ENCODE results near the gene CAMK2G.
"Not testable (repeated sequence)": the region's sequence is repeated elsewhere in the genome, so short reads cannot be mapped to it uniquely, and the experiment has no call there.

CAMK2G gene

DNA sequence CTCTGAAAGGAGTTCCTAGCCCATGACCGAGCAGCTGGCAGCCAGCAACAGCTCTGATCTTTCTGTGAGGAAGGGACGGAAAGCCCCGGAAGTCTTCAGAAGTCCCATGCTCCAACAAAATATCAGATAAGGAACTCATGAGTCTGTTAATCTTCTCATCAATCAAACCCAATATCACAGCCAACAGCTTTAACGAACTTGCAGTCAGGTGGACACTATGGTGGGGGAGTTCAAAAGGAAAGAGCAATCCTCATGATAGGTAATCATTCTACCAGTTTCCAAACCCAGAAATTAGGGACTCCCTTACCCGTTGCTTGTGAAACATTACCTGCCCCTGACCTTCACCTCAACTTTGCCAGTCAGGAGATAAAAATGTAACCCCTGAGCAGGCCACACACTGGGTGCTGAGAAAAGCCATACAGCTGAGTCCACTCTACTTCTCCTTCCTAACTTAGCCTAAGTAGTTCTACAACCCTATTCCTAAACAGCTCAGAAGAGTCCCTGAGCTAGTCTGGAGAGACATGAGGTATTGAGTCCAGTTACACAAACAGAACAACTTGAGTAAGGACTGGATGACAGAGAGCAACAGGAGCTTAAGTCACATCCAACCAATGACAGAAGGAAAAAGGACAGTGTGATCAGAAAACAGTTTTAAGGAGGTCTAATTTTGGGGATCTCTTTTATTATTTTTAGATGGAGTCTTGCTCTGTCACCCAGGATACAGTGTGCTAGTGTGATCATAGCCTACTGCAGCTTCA, 65.1 kb downstream of the CAMK2G start:
- DNase-seq, result no peak

DNA sequence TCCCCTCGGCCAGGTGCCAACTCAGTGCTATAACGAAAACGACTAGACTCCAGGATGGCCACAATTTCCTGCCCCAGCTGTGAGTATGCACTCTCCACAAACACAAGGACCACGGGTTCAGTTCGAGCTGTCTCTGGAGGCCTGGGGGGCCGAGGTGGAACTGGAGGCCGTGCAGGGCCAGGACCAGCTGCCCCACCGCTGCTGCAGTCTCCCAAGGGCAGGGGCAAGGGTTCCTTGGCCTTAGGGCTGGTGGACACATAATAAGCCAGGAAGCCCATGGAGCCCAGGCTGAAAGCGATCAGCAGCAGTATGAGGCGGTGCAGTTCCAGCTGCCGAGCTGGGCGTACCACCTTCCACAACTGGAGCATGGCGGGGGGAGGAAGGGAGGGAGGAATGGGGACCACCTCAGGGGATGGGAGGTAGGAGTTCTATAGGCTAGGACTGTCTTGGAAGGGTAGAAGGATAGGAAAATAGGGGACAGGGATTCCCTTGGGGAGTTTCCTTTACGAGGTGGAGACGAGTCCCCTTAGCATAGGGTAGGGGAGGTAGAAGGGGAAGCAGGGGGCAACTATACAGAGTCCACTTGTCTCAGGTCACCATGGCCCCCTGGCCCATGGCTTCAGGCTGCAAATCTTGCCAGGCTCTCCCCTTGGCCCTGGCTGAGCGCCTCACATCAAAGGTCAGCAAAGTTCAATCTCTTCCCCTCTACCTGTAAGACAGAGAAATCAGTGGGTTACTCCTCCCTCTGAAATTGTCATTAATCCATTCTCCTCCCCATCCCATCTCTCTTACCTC, 66.1 kb downstream of the CAMK2G start:
- DNase-seq, result no peak

- DNase-seq, result no peak
Measured at GRCh38 chr10:73807471-73807870, 66.9 kb downstream of the CAMK2G start.

- DNase-seq, result no peak
Measured at GRCh38 chr10:73806176-73806950, 68.0 kb downstream of the CAMK2G start.

GRCh38 chr10:73803680-73804286, 70.6 kb downstream of the CAMK2G start:
- no peak for DNase-seq

DNA sequence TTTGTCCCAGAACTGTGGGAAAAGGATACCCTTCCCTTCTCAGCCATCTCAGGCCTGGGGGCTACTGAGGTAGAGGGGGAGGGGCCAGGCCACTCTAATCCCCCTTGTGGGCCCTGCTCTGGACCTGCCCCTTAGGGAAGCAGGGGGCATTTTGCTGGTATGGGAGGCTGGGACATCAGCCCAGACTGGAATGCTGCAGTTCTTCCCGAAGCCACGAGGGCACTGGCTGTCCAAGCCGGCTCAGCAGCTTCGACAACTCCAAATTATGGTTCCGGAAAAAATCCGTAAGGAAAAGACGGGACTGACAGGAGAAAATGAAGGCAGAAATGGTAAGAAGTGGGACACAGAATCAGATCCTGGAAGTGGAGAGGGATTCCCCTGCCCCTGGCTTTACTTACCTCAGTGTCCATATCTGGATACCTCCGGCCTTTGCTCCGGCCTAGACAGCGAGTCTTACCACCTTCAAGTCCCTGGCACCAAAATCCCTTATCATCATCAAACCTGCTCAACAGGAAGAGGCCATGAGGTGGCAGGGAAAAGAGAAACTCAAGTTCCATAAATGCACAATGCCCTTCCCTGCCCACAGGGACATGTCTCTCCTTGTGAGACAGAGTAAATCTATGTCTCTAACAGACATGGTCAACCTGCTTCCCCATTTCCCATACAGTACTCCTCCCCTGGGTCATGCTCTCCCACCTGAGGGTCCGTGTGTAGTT, 71.9 kb downstream of the CAMK2G start:
- no peak for DNase-seq

GRCh38 chr10:73801253-73801590, 73.1 kb downstream of the CAMK2G start:
- DNase-seq, result no peak

DNA sequence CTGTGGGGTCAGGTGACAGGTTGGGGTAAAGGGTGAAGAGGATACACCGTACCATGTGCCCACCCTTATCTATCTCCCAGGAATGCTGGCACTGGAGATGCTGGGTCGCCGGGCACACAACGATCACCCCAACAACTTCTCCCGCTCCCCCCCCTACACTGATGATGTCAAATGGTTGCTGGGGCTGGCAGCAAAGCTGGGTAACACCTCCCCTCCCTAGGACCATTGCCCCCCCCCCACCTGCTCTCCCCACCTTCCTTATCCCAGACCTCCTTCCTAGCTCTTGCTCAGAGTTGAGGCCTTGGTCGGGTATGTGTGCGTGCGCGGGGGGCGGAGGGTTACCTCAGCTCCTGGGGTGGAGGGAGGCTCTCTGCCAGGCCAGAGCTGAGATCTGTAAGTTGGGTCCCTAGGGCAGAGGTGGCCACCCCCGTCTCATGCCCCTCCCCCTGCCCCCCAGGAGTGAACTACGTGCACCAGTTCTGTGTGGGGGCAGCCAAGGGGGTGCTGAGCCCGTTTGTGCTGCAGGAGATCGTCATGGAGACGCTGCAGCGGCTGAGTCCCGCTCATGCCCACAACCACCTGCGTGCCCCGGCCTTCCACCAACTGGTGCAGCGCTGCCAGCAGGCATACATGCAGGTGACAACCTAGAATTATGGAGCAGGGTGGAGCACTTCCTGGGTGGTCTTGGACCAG, 73.6 kb downstream of the CAMK2G start:
- DNase-seq, result no peak

- no peak for DNase-seq
Measured at GRCh38 chr10:73799899-73800559, 74.3 kb downstream of the CAMK2G start.

GRCh38 chr10:73798927-73799560, 75.3 kb downstream of the CAMK2G start:
- DNase-seq, result no peak

DNA sequence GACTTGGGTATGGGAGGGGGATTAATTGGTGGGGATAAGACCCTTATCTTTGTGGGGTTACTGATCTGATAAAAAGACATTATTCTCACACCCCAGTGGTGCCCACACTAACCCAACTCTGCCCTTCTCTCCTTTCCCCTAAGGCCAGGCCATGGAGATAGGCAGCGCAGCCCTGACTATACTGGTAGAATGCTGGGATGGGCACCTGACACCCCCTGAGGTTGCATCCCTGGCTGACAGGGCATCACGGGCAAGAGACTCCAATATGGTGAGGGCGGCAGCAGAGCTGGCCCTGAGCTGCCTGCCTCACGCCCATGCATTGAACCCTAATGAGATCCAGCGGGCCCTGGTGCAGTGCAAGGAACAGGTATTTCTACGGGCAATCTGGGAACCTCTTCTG, 76.3 kb downstream of the CAMK2G start:
- no peak for DNase-seq

- DNase-seq, result no peak
Measured at GRCh38 chr10:73797324-73798025, 76.9 kb downstream of the CAMK2G start.

- DNase-seq, result no peak
Measured at GRCh38 chr10:73796766-73797165, 77.6 kb downstream of the CAMK2G start.

DNA sequence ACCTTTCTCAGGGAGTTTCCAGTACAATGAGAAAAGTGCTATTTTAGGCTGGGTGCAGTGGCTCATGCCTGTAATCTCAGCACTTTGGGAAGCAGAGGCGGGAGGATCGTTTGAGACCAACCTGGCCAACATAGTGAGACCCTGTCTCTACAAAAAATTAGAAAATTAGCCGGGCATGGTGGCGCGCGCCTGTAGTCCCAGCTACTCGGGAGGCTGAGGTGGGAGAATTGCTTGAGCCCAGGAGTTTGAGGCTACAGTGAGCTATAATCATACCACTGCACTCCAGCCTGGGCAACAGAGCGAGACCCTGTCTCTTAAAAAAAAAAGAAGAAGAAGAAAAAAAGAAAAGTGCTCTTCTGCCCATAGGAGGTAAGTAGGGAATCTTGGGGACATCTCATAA, 78.3 kb downstream of the CAMK2G start:
- not testable (repeated sequence) for DNase-seq

GRCh38 chr10:73795491-73795890, 78.9 kb downstream of the CAMK2G start:
- DNase-seq, result not testable (repeated sequence)

- DNase-seq, result no peak
Measured at GRCh38 chr10:73793456-73793855, 80.9 kb downstream of the CAMK2G start.

DNA sequence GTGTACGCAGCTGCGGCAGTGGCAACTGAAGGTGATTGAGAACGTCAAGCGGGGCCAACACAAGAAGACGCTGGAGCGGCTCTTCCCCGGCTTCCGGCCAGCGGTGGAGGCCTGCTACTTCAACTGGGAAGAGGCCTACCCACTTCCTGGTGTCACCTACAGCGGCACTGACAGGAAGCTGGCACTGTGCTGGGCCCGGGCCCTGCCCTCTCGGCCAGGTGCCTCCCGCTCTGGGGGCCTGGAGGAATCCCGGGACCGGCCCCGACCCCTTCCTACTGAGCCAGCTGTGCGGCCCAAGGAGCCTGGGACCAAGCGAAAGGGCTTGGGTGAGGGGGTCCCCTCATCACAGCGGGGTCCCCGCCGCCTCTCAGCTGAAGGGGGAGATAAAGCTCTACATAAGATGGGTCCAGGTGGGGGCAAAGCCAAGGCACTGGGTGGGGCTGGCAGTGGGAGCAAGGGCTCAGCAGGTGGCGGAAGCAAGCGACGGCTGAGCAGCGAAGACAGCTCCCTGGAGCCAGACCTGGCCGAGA, 82.4 kb downstream of the CAMK2G start:
- no peak for DNase-seq

DNA sequence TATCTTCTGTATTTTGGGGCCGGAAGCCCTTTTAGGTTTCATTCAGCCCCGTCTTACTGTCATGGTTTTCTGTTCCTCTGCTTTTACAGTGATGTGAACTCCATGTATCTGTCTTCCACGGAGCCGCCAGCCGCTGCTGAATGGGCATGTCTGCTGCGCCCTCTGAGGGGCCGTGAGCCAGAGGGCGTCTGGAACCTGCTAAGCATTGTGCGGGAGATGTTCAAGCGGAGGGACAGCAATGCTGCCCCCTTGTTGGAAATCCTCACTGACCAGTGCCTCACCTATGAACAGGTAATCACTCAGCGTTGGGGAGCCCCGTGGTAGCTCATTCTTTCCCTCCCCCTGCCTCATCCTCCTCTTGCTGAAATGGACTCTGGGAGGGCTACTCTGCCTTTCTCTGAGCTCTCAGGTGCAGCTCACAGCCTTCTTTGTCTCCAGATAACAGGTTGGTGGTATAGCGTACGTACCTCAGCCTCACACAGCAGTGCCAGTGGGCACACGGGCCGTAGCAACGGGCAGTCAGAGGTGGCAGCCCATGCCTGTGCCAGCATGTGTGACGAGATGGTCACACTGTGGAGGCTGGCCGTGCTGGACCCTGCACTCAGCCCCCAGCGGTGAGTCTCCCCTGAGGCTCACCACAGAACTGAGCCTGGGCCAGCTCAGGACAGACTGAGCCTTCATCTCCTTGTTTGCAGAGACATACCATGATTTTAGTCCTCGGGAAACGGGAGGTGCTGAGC, 83.3 kb downstream of the CAMK2G start:
- no peak for DNase-seq

- no peak for DNase-seq
Measured at GRCh38 chr10:73789659-73790055, 84.7 kb downstream of the CAMK2G start.

Measured in cortex of kidney (tissue), 1 donor.